Vagina (tissue), 2 donors: Measurements from ENCODE around the gene MKNK1.

ENCODE experiments used
- CTCF ChIP-seq, 3 experiments: fragments of 450-650 bp in 2 of 3; fragments of 200-600 bp in 1 of 3; sonication (generic) in 1 of 3; IDR thresholded peaks; one replicate each; pipeline ENCODE4 v1.5.1; 2017 to 2019; ENCODE audit warnings: antibody characterized with exemption in 3 of 3, mild to moderate bottlenecking in 2 of 3, moderate library complexity in 2 of 3
- POLR2AphosphoS5 ChIP-seq, 2 donors: sonication (generic); formaldehyde crosslinking; IDR thresholded peaks; one replicate each; pipeline ENCODE4 v1.9.0; 2017; ENCODE audit warnings: antibody characterized with exemption in 2 of 2, mild to moderate bottlenecking in 2 of 2, low read depth in 1 of 2; ENCODE audit not compliant: insufficient read depth in 1 of 2

GRCh38 chr1:46589529-46589928, 14.5 kb downstream of the MKNK1 start:
- no peak for TF ChIP-seq CTCF (IDR thresholded peaks at IDR 0.05)
- TF ChIP-seq POLR2AphosphoS5 (IDR thresholded peaks at IDR 0.05; ENCODE audit: insufficient read depth in 1 of 2, low read depth in 1 of 2) = no peak
